GM19351 (cell line): Measurements from ENCODE around the gene CARD9.

Experiments used
- ATAC-seq: cut with Tn5 transposase; IDR thresholded peaks from one replicate; pipeline ENCODE4 v1.9.1; 2021; ENCODE audit warnings: mild to moderate bottlenecking, moderate library complexity; ENCODE audit not compliant: unreplicated experiment

CARD9 gene

DNA sequence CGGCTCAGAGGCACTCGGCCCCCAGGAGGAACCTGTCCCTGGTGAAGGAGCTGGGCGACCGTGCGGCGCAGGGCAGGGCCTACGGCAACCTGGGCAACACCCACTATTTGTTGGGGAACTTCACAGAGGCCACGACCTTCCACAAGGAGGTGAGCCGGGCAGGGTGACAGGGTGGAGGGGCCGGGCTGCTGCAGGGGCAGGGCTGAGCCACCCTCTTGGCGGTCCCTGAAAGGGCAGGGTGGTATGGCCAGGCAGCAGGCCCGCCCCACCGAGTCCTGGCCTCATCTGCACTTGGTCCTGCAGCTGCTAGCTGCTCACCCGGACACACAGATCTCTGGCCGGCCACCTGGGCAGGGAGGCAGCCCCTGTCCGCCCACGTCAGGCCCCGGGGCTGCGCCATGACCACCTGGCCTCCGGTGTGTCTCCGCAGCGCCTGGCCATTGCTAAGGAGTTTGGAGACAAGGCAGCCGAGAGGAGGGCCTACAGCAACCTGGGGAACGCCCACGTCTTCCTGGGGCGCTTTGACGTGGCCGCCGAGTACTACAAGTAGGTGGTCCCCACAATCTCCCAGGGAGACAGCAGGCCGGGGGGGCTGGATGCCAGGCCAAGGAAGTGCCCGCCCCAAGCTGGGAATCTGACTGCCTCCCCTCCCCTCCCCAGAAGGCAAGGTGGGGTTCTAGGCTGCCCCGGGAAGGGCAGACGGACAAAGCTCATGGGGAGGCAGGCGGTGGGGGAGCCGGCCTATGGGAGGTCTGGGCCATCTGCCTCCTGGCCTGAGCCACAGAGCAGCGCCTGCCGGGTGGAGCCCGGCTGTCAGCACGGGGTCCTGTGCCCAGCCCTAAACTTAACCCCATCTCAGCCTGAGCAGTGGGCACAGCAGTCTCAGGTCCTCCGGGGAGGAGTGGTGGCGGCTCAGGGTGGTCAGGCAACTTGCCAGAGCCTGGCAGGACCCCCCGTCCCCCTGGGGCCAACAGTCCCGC lies 35.8 kb downstream of the CARD9 start:
- no peak for ATAC-seq

DNA sequence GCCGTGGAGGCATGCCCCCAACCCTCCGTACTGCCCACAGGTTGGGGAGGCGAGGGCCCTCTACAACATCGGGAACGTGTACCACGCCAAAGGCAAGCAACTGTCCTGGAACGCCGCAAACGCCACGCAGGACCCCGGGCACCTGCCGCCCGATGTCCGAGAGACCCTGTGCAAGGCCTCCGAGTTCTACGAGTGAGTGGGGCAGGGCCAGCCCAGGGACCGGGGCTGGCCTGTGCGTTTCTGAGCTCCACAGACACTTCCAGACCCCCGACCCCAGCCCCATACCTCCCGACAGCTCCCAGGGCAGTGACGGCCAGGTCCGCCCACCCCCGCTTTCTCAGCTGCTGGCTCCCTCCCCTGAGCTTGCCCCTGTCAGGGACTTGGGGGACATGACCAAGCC lies 36.6 kb downstream of the CARD9 start:
- no peak for ATAC-seq

DNA sequence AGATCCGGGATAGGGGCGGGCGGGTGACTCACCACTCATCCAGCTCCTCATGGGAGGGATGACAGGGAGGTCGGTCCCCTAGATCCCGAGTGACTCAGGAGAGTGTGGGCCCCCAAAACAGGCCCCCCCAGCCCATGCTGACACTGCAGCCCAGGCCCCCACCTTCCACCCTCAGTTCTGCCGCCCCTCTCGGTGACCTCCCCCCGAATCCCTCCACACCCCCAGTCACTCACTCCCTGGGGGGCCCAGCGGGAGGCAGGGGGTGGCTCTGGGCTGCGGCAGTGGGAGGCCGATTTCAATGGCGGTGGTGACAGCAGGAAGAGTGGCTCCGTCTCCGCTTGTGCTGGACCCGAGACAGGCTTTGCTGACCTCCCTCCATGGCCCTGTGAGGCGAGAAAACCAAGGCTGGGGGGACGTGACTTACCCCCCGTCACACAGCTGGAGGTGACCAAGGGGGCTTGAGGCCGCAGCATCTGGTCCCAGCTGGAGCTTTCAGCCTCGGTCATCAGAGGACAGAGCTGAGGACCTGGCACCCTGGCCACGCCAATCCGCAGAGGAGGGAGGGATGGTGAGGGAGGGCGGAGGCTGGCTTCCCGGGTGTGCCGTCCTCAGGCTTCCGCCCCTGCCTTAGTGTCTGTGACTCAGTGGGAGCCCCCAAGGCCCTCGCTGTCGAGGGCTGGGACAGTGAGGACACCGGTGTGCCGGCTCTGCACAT lies 37.2 kb downstream of the CARD9 start:
- ATAC-seq, result no peak

DNA sequence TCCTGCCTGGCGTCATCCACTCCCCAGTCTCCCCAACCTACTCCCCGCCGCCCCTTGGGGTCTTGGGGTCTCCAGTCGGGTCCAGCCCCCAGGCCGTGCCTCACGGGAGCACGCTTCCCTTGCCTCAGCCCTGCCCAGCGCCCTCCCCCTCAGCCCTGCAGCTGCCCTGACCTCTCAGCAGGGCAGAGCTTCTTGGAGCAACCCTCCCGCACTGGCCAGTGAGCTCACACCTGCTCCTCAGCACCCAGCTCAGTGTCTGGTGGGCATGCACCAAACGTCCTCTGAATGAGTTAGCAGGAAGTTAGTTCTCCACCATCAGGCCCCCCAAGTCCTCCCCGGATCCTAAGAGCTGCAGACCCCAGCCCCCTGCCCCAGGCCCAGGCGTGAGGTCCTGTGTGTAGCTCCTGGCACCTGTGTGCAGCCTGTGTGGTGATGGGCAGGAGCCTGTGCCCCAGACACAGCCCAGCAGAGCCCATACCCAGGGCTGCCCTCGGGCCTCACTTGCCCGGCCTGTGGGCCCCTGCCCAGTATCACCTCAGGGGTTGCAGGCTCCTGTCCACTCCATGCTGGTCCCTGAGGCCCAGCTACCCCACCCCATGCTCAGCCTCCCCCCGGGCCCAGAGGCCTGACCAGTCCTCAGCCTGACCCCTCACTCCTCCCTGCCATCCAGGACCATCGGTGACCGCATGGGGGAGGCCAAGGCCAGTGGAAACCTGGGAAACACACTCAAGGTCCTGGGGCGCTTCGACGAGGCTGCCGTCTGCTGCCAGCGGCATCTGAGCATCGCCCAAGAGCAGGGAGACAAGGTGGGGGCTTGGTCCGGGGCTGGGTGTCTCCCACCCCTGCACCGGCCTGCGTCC lies 37.9 kb downstream of the CARD9 start:
- no peak for ATAC-seq

DNA sequence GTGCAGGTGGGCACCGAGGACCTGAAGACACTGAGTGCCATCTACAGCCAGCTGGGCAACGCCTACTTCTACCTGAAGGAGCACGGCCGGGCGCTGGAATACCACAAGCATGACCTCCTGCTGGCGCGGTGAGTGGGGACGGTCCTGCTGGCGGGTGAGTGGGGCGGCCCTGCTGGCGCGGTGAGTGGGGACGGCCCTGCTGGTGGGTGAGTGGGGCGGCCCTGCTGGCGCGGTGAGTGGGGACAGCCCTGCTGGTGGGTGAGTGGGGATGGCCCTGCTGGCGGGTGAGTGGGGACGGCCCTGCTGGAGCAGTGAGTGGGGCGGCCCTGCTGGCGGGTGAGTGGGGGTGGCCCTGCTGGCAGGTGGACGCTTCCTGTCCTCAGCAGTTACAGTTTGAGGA lies 38.9 kb downstream of the CARD9 start:
- no peak for ATAC-seq

DNA sequence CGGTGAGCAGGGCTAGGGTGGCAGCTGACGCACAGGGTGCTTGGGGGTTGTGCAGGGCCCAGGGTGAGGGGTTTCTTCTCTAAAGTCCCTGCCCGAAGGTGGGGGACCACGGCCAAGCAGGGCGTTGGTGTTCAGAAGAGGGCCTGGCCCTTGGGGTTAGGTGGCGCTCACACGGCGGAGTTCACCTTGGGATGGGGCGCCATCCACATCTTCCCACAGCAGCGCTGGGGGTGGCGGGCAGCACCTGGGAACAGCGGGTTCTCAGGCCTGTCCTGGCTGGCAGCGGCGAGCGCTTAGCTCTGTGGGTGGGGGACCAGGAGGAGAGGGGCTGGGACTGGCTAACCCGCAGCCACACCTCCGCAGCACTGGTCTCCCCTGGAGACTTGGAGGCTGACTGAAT lies 40.0 kb downstream of the CARD9 start:
- no peak for ATAC-seq

DNA sequence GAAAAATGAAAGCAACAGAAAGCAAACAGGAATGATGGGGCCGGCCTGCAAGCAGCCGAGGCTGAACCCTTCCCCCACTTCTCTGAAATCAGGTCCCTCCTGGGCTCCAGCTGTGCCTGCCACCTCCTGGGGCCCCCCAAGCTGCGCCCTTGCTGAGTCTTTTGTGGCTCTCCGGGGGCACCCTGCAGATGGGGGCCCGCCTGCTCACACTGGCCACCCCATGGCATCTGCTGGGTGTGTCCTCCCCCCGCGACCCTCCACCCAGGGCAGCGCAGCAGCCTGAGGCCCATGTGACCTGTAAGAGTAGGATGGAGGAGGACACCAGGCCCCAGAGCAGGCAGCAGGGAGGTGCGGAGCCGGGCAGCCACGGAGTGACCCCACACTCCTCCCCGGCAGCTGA lies 40.4 kb downstream of the CARD9 start:
- no peak for ATAC-seq

DNA sequence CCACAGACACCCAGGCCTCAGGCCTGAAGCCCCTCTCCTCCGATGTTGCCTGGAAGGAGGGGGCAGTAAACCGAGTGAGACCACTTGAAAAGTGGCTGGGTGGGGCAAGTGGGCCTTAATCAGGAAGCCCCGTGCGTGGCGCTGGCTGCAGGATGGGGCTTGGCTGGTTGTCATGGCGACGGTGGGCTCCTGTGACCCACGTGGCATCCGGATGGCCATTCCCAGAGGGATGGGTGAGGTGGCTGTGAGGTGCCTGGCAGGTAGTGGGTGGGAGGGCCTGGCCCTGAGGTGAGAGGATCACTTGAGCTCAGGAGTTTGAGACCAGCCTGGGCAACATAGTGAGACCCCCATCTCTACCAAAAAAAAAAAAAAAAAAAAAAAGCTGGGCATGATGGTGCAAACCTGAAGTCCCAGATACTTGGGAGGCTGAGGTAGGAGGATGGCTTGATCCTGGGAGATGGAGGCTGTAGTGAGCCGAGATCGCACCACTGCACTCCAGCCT lies 40.9 kb downstream of the CARD9 start:
- ATAC-seq, result no peak

DNA sequence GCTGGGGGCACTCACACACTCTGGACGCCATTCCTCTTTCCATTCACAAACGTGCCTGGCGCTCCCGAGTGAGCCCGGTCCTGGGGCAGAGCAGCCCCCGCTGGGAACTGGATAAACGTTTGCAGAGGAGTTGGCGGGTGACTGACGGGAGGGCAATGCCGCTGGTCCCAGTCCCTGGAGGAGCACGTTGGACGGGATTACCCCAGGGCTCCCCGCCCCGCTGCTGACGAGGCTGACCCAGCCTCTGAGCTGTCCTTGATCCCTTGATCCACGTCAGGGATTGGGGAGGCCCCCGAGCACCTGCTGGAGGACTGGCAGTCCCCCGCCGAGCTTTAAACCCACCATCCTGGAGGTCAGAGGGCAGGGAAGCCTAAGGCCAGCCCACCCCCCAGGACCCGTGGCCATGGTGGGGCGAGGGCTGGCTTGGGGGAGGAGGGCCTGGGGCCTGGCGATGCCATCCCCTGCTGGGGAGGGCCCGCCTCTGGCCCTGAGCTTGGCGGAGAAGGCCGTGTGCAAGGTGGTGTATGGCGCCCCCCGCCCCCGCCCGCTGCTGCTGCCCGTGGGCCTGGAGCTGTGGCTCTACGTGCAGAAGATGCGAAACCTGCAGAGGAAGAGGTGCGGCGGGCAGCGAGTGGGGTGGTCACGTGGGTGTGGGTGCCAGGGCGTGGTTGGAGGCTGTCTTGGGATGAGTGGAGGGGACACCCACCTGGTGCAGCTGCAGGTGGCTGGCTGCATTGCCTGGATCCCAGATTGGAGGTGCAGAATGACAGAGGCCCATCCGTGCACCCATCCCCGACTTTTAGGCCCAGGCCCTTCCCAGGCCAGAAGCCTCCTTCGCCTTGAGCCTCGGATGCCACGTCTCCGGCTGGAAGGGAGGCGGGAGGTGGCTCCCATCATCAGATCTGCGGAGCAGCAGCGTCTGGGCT lies 41.6 kb downstream of the CARD9 start:
- ATAC-seq, result no peak

DNA sequence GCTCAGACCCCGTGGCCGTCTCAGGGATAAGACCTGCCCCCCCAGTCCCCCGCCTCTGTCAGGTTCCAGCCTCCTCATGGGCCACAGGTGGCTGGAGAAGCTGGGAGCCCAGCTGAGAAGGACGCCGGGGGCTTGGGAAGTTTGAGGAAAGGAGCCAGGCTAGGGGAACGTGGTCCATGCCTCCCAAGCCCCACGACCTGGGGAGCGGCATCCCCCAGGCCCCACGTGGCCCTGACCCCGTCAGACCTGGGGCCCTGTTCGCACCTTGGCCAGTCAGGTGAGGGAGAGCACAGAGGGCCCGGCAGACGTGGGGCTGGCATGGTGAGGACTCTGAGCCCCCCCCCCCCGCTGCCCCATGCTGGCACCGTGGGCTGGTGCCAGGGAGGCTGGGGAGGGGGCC lies 42.4 kb downstream of the CARD9 start:
- no peak for ATAC-seq

DNA sequence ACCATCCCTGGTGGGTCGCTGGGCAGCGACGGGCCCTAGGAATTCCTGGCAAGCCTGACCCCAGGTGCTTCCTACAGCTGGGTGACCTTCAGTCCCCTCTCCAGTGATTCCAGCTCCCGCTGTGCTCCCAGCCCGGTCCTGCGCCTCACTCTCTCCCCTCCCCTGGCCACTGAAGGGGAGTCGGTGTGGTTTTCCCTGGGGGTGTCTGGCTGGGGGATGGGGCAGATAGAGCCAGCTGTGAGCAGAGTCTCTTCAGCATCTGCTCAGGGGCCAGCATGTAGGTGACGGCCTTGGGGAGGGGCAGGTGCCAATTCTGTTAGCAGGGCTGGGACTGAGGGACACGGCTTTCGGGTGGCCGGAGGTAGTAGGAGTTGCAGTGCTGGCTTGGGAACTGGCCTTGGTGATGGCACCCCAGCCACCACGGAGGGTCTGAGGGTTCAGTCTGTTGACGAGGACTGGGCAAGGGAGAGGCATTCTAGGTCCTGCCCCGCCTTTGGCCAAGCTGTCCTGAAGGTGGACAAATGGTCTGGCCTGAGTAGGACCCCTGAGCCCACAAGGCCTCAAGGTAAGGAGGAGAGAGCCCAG lies 43.0 kb downstream of the CARD9 start:
- no peak for ATAC-seq

DNA sequence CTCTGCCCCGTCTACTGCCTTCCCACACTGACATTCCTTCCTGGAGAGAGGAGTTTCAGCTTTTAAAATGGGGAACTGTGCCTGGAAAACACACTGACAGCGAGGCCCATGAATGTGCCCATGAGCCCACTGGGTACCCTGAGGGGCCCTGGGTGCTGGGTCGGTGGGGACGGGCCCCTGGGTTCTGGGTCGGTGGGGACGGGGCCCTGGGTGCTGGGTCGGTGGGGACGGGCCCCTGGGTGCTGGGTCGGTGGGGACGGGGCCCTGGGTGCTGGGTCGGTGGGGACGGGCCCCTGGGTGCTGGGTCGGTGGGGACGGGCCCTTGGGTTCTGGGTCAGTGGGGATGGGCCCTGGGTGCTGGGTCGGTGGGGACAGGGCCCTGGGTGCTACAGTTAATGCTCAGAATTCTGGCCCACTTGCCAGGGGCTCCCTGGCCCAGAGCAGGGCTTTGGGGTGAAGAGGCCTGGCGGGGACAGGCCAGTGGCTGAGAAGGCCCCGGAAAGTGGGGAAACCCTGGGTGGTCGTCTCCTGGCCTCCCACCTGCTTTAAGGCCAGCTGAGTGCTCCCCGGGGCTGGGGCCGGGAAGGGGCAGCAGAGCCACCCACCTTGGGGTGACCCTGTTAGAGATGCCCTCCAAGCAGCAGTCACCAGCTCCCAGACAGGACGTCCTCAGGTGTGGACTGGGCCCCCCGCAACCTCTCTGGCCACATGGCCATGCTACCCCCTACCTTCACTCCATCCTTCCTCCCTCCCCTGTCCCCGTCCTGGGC lies 43.6 kb downstream of the CARD9 start:
- ATAC-seq, result no peak

DNA sequence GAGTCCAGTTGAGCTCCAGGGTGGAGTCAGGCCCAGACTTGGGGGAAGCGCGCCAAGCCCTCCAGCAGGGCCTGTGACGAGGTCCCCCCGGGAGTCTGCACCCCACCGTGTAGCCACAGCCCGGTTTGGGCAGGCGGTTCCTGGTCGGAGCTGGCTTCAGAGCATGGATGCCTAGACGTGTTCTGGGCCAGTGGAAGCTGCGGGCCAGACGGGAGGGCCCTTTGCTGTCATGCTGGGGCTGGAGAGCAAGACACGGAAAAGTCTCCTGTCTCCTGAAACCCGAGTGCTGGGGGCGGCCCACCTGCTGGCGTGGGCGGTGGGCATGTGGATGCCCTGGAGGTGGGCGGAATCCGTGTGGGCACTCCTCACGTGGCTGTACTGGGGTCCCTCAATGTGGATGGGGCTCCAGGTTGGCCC lies 44.2 kb downstream of the CARD9 start:
- ATAC-seq, result no peak

DNA sequence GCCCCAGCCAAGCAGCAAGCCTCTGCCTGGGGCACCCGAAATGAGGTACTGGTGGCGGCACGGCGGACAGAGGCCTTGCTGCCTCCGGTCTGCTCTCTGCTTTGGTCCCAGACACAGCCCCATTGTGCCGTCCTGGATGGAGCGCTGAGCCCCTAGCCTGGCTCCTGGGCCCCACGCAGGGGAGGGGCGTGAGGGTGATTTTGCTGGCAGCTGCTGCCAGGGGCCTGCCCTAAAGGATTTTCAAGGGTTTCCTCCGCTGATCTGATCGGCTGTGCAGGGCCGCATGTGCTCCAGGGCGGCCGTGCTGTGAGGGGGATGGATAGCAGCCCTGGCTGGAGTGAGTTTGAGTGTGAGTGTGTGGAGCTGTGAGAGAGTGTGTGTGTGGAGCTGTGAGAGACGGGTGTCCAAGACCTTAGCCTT lies 44.8 kb downstream of the CARD9 start:
- no peak for ATAC-seq

DNA sequence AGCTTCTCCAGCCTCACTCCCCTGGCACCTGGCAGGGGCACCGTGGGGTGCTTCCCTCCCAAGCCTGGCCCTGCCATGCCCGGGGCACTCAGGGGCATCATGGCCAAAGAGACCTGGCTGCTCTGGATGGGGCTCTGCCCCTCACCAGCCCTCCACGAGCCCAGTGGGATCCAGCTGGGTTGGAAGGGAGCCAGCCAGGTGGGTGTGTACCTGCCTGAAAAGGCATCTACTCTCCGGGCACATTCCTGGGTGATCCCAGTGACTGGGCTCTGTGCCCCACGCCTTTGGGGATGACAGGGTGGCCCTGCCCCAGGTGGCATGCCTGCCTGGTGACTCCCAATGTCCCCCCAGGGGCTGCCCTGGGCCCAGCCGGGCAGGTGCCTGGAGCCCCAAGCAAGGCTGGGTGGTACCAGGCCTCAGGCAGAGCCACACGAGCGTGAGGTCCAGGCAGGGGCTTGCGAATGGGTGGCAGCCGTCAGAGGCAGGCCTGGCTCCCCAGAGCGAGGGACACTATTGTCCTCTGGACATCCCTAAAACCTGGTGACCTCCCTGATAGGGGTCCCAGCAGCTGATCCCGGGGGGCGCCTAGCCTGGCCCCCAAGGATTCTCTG lies 45.4 kb downstream of the CARD9 start:
- ATAC-seq, result no peak

DNA sequence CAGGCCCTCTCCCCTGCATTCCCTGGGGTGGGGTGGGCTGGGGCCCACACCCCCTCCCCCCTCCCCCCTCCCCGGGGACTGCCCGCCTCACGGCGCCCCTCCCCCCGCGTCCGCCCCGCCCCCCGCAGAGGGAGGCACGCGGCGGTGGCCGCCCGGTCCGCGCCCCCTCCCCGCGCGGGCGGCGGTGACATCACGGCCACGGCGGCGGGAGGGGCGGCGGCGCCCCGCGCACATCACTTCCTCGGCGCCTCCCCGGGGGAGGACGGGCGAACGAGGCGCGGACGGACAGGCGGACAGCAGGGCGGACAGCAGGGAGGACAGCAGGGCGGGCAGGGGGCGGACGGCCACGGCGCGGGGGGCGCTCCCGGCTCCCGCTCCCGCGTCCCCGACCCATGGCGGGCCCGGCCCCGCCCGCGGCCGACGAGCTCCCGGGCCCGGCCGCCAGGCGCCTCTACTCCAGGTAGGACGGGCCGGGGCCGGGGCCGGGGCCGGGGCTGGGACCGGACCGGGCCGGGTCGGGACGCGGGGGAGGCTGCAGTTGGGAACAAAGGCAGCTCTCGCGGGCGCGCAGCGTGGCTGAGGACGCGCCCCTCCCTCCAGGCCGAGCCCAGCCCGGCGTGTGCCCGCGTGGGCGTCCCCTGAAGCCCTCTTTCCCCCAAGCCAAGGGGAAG lies 46.0 kb downstream of the CARD9 start, which contains the start of gene GPSM1:
GPSM1 (plus strand) TSS at position 236 of the 671 bp plus-strand sequence; CDS start at position 393, 157 bp downstream.
- no peak for ATAC-seq

DNA sequence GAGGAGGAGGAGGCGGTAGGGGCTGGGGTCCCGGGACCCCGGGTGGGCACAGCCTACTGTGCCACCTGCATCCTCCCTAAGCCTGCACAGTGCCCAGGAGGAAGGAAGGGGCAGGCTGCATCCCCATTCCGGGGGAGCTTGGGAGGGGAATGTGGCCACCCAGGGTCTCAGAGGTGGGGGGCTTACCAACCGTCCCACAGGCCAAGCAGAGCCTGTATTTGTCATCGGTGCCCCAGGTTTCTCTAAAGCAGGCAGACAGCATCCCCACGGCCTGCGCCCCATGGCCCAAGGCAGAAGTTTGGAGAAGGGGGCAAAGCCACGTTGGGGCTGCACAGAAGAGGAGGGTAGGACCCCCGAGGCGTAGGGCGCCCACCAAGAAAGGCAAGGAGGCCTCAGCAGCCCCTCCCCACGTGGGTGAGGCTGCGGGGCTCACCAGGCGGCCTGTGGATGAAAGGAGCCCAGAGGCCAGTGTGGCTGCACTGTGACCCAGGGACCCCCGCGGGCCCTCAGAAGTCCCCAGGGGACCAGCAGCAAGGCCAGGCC lies 46.6 kb downstream of the CARD9 start:
- no peak for ATAC-seq
